Stimulated activated CD4-positive, alpha-beta T cell treated with anti-CD3 and anti-CD28 coated beads, Interleukin-1b, Interleukin-23, amount 100 ng/mL, for 48 hours (primary cell): ENCODE results near the gene AK8.

Experiments used
- DNase-seq: peaks from one replicate; pipeline ENCODE4 v3.0.0-alpha.2; 2020

The AK8 gene

GRCh38 chr9:132824951-132825350 is 53.1 kb downstream of the AK8 start:
- no peak for DNase-seq

- no peak for DNase-seq
These were observed 53.9 kb downstream of the AK8 start for GRCh38 chr9:132824151-132824550.

- no peak for DNase-seq
These were observed 54.5 kb downstream of the AK8 start for GRCh38 chr9:132823370-132824145.

GRCh38 chr9:132820169-132820944 is 57.7 kb downstream of the AK8 start:
- no peak for DNase-seq

- no peak for DNase-seq
These were observed 59.5 kb downstream of the AK8 start for GRCh38 chr9:132818588-132818987.

GRCh38 chr9:132814937-132815336 is 63.1 kb downstream of the AK8 start:
- no peak for DNase-seq

GRCh38 chr9:132813115-132813771 is 64.8 kb downstream of the AK8 start:
- no peak for DNase-seq

- DNase-seq = no peak
These were observed 66.1 kb downstream of the AK8 start for GRCh38 chr9:132811985-132812384.

GRCh38 chr9:132810314-132810713 is 67.8 kb downstream of the AK8 start:
- no peak for DNase-seq

GRCh38 chr9:132809677-132810271 is 68.3 kb downstream of the AK8 start:
- DNase-seq = no peak

GRCh38 chr9:132808645-132809044 is 69.4 kb downstream of the AK8 start:
- no peak for DNase-seq

- no peak for DNase-seq
These were observed 71.2 kb downstream of the AK8 start for GRCh38 chr9:132806723-132807421.

GRCh38 chr9:132806306-132806705 is 71.8 kb downstream of the AK8 start:
- DNase-seq = no peak

- no peak for DNase-seq
These were observed 73.3 kb downstream of the AK8 start for GRCh38 chr9:132804576-132805295.

- no peak for DNase-seq
These were observed 75.8 kb downstream of the AK8 start for GRCh38 chr9:132802121-132802795.

GRCh38 chr9:132801659-132802058 is 76.4 kb downstream of the AK8 start:
- no peak for DNase-seq

GRCh38 chr9:132800038-132800648 is 77.9 kb downstream of the AK8 start:
- DNase-seq = peak; percentile 63

GRCh38 chr9:132798817-132799790 is 79.0 kb downstream of the AK8 start:
- DNase-seq = no peak

- DNase-seq = no peak
These were observed 80.0 kb downstream of the AK8 start for GRCh38 chr9:132797861-132798659.
